Naive thymus-derived CD4-positive, alpha-beta T cell (primary cell): ENCODE data around the gene CCDC187. TPM values are rescaled to one million over a fixed set of nuclear protein-coding genes. Genes with fewer than 3 reads are reported as not detected.

Experiments used
- ATAC-seq: fragments of 150-1000 bp; cut with Tn5 transposase; 2 replicates; pipeline ENCODE4 v1.10.0; 2021; ENCODE audit warnings: mild to moderate bottlenecking, moderate library complexity
- CTCF ChIA-PET: fragments of 350-600 bp; sonication (Branson Sonifier 250); formaldehyde crosslinking; loops from one replicate; lab custom pipeline; 2021; ENCODE audit warnings: antibody characterized with exemption; lab: Charles Lee
- POLR2A ChIA-PET: fragments of 350-600 bp; sonication (Branson Sonifier 250); formaldehyde crosslinking; loops from one replicate; lab custom pipeline; 2021; ENCODE audit warnings: antibody characterized with exemption, inconsistent platforms; lab: Charles Lee
- DNase-seq, 9 donors: peaks; one replicate each; pipeline versions ENCODE4 v3.0.0 to v3.0.0-alpha.2; 2020 to 2022; ENCODE audit warnings: mixed read lengths in 1 of 9
- H3K27ac ChIP-seq: one replicate; pipeline ENCODE4 v1.7.0; 2013; ENCODE audit warnings: mild to moderate bottlenecking, low read depth, low read length, moderate library complexity
- H3K27me3 ChIP-seq, 2 donors: one replicate each; pipeline ENCODE4 v1.7.0; 2013; ENCODE audit warnings: low read length in 2 of 2, mild to moderate bottlenecking in 2 of 2, moderate library complexity in 2 of 2; ENCODE audit not compliant: control insufficient read depth in 2 of 2, insufficient read depth in 2 of 2
- H3K36me3 ChIP-seq, 3 experiments: 1 replicate in 2 of 3; 2 replicates in 1 of 3; pipeline ENCODE4 v1.7.0; 2013; ENCODE audit warnings: low read length in 3 of 3, mild to moderate bottlenecking in 3 of 3, moderate library complexity in 1 of 3; ENCODE audit not compliant: insufficient read depth in 3 of 3, control insufficient read depth in 2 of 3
- H3K4me1 ChIP-seq, 2 donors: one replicate each; pipeline ENCODE4 v1.7.0; 2013; ENCODE audit warnings: low read length in 2 of 2, mild to moderate bottlenecking in 2 of 2, moderate library complexity in 1 of 2; ENCODE audit not compliant: control insufficient read depth in 2 of 2, insufficient read depth in 2 of 2
- H3K4me3 ChIP-seq: 2 replicates; pipeline ENCODE4 v1.7.0; 2013; ENCODE audit warnings: mild to moderate bottlenecking, low read length
- H3K9me3 ChIP-seq, 3 experiments: 1 replicate in 2 of 3; 2 replicates in 1 of 3; pipeline ENCODE4 v1.7.0; 2013; ENCODE audit warnings: low read length in 3 of 3; ENCODE audit not compliant: control insufficient read depth in 2 of 3
- H3K27ac Mint-ChIP-seq, 9 donors: one replicate each; pipeline ENCODE4 v1.8.0; 2020 to 2022; ENCODE audit warnings: mixed read lengths in 9 of 9, mild to moderate bottlenecking in 8 of 9, moderate library complexity in 5 of 9, inconsistent platforms in 2 of 9
- H3K27me3 Mint-ChIP-seq, 5 donors: one replicate each; pipeline ENCODE4 v1.8.0; 2021 to 2022; ENCODE audit warnings: mixed read lengths in 5 of 5, mild to moderate bottlenecking in 1 of 5
- H3K36me3 Mint-ChIP-seq, 5 donors: one replicate each; pipeline ENCODE4 v1.8.0; 2020 to 2022; ENCODE audit warnings: mixed read lengths in 5 of 5, mild to moderate bottlenecking in 3 of 5, inconsistent platforms in 1 of 5
- H3K4me1 Mint-ChIP-seq, 7 donors: one replicate each; pipeline ENCODE4 v1.8.0; 2020 to 2022; ENCODE audit warnings: mixed read lengths in 7 of 7, mild to moderate bottlenecking in 3 of 7, inconsistent platforms in 1 of 7
- H3K4me3 Mint-ChIP-seq, 10 donors: one replicate each; pipeline ENCODE4 v1.8.0; 2020 to 2022; ENCODE audit warnings: mild to moderate bottlenecking in 10 of 10, mixed read lengths in 10 of 10, moderate library complexity in 6 of 10, inconsistent platforms in 2 of 10
- H3K9me3 Mint-ChIP-seq, 11 donors: one replicate each; pipeline ENCODE4 v1.8.0; 2020 to 2022; ENCODE audit warnings: mixed read lengths in 11 of 11, mild to moderate bottlenecking in 4 of 11, inconsistent platforms in 1 of 11, moderate library complexity in 1 of 11
- intact Hi-C, 2 donors: fragments of 100-400 bp; cut with micrococcal nuclease; formaldehyde crosslinking; loops; one replicate each; pipeline ENCODE4 v1.15.1; 2023
- polyA plus RNA-seq, 2 donors: library from polyadenylated mRNA; unstranded; fragments of 300-500 nt; fragmentation: Illumina TruSeq; gene quantifications; one replicate each; pipeline ENCODE4 v1.2.3, GENCODE V29; 2021
- total RNA-seq, 6 experiments: library from RNA in 5 of 6; stranded (reverse) in 5 of 6; gene quantifications; 1 replicate in 5 of 6; 2 replicates in 1 of 6; pipeline ENCODE4 v1.2.3 and lab custom pipeline; 2021 to 2026

The CCDC187 gene
- total and polyA plus RNA-seq, 7 experiments from 2014 or later = 0.10 TPM; not detected in 6

GRCh38 chr9:136339173-136339957, 35.5 kb upstream of the CCDC187 start:
- H3K36me3 ChIP-seq = no peaks in the 10 kb centered on the region
- H3K27me3 Mint-ChIP-seq = no peaks in the 10 kb centered on the region
- no peaks in the 10 kb centered on the region for H3K9me3 ChIP-seq
- ATAC-seq (peak; percentile 56), DNase-seq (peak in 2 of 9 donors; percentile 43 to 51)
- H3K27ac Mint-ChIP-seq = no peak overlapping the region
- H3K9me3 Mint-ChIP-seq = no peaks in the 10 kb centered on the region
- CTCF ChIA-PET = no interaction called here
- no peaks in the 10 kb centered on the region for H3K27me3 ChIP-seq
- POLR2A ChIA-PET = no interaction called here
- no peak overlapping the region for H3K27ac ChIP-seq
- H3K4me3 ChIP-seq = no peak overlapping the region
- H3K4me1 ChIP-seq = no peaks in the 10 kb centered on the region
- intact Hi-C loops = loop anchor here in 1 of 2 donors (1.0 kb wide), 1 partner anchor 61 kb away; the partner anchor contains the start of gene SNAPC4
- H3K36me3 Mint-ChIP-seq = no peaks in the 10 kb centered on the region
- no peaks in the 10 kb centered on the region for H3K4me1 Mint-ChIP-seq
- no peak overlapping the region for H3K4me3 Mint-ChIP-seq

GRCh38 chr9:136338511-136338910, 34.6 kb upstream of the CCDC187 start:
- Histone ChIP-seq H3K27ac (no peak overlapping the region), H3K4me1 (no peaks in the 10 kb centered on the region), H3K4me3 (no peak overlapping the region), H3K9me3 (no peaks in the 10 kb centered on the region), H3K36me3 (no peaks in the 10 kb centered on the region), H3K27me3 (no peaks in the 10 kb centered on the region)
- no peak for ATAC-seq
- H3K27ac Mint-ChIP-seq = no peak overlapping the region
- ChIA-PET POLR2A (no interaction called here), CTCF (no interaction called here)
- no peaks in the 10 kb centered on the region for H3K36me3 Mint-ChIP-seq
- no peak overlapping the region for H3K4me3 Mint-ChIP-seq
- no peaks in the 10 kb centered on the region for H3K27me3 Mint-ChIP-seq
- H3K9me3 Mint-ChIP-seq = no peaks in the 10 kb centered on the region
- no peaks in the 10 kb centered on the region for H3K4me1 Mint-ChIP-seq
- no peak for DNase-seq
- intact Hi-C loops = no loop called here

DNA sequence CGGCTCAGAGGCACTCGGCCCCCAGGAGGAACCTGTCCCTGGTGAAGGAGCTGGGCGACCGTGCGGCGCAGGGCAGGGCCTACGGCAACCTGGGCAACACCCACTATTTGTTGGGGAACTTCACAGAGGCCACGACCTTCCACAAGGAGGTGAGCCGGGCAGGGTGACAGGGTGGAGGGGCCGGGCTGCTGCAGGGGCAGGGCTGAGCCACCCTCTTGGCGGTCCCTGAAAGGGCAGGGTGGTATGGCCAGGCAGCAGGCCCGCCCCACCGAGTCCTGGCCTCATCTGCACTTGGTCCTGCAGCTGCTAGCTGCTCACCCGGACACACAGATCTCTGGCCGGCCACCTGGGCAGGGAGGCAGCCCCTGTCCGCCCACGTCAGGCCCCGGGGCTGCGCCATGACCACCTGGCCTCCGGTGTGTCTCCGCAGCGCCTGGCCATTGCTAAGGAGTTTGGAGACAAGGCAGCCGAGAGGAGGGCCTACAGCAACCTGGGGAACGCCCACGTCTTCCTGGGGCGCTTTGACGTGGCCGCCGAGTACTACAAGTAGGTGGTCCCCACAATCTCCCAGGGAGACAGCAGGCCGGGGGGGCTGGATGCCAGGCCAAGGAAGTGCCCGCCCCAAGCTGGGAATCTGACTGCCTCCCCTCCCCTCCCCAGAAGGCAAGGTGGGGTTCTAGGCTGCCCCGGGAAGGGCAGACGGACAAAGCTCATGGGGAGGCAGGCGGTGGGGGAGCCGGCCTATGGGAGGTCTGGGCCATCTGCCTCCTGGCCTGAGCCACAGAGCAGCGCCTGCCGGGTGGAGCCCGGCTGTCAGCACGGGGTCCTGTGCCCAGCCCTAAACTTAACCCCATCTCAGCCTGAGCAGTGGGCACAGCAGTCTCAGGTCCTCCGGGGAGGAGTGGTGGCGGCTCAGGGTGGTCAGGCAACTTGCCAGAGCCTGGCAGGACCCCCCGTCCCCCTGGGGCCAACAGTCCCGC, 33.8 kb upstream of the CCDC187 start:
- no peak overlapping the region for H3K4me3 Mint-ChIP-seq
- no peaks in the 10 kb centered on the region for H3K27me3 Mint-ChIP-seq
- DNase-seq = no peak
- no peak for ATAC-seq
- ChIA-PET CTCF (no interaction called here), POLR2A (no interaction called here)
- no peaks in the 10 kb centered on the region for H3K36me3 ChIP-seq
- no peak overlapping the region for H3K4me3 ChIP-seq
- H3K9me3 ChIP-seq = no peaks in the 10 kb centered on the region
- no peaks in the 10 kb centered on the region for H3K36me3 Mint-ChIP-seq
- H3K27me3 ChIP-seq = no peaks in the 10 kb centered on the region
- H3K27ac Mint-ChIP-seq = no peak overlapping the region
- no peaks in the 10 kb centered on the region for H3K9me3 Mint-ChIP-seq
- H3K4me1 ChIP-seq = no peaks in the 10 kb centered on the region
- intact Hi-C loops = no loop called here
- H3K4me1 Mint-ChIP-seq = no peaks in the 10 kb centered on the region
- H3K27ac ChIP-seq = no peak overlapping the region

DNA sequence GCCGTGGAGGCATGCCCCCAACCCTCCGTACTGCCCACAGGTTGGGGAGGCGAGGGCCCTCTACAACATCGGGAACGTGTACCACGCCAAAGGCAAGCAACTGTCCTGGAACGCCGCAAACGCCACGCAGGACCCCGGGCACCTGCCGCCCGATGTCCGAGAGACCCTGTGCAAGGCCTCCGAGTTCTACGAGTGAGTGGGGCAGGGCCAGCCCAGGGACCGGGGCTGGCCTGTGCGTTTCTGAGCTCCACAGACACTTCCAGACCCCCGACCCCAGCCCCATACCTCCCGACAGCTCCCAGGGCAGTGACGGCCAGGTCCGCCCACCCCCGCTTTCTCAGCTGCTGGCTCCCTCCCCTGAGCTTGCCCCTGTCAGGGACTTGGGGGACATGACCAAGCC, 33.0 kb upstream of the CCDC187 start:
- no peaks in the 10 kb centered on the region for H3K27me3 Mint-ChIP-seq
- intact Hi-C loops = no loop called here
- no peaks in the 10 kb centered on the region for H3K36me3 Mint-ChIP-seq
- Histone ChIP-seq H3K9me3 (no peaks in the 10 kb centered on the region), H3K27me3 (no peaks in the 10 kb centered on the region), H3K36me3 (no peaks in the 10 kb centered on the region), H3K27ac (no peak overlapping the region), H3K4me3 (no peak overlapping the region), H3K4me1 (no peaks in the 10 kb centered on the region)
- ChIA-PET CTCF (no interaction called here), POLR2A (no interaction called here)
- no peak overlapping the region for H3K27ac Mint-ChIP-seq
- no peaks in the 10 kb centered on the region for H3K9me3 Mint-ChIP-seq
- no peaks in the 10 kb centered on the region for H3K4me1 Mint-ChIP-seq
- H3K4me3 Mint-ChIP-seq = no peak overlapping the region
- DNase-seq (no peak), ATAC-seq (no peak)

DNA sequence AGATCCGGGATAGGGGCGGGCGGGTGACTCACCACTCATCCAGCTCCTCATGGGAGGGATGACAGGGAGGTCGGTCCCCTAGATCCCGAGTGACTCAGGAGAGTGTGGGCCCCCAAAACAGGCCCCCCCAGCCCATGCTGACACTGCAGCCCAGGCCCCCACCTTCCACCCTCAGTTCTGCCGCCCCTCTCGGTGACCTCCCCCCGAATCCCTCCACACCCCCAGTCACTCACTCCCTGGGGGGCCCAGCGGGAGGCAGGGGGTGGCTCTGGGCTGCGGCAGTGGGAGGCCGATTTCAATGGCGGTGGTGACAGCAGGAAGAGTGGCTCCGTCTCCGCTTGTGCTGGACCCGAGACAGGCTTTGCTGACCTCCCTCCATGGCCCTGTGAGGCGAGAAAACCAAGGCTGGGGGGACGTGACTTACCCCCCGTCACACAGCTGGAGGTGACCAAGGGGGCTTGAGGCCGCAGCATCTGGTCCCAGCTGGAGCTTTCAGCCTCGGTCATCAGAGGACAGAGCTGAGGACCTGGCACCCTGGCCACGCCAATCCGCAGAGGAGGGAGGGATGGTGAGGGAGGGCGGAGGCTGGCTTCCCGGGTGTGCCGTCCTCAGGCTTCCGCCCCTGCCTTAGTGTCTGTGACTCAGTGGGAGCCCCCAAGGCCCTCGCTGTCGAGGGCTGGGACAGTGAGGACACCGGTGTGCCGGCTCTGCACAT, 32.4 kb upstream of the CCDC187 start:
- H3K27me3 ChIP-seq = no peaks in the 10 kb centered on the region
- POLR2A ChIA-PET = no interaction called here
- Mint-ChIP-seq H3K27ac (no peak overlapping the region), H3K4me3 (no peak overlapping the region), H3K4me1 (no peaks in the 10 kb centered on the region), H3K27me3 (no peaks in the 10 kb centered on the region), H3K9me3 (no peaks in the 10 kb centered on the region), H3K36me3 (no peaks in the 10 kb centered on the region)
- CTCF ChIA-PET = no interaction called here
- H3K9me3 ChIP-seq = no peaks in the 10 kb centered on the region
- H3K27ac ChIP-seq = no peak overlapping the region
- DNase-seq (no peak), ATAC-seq (no peak)
- intact Hi-C loops = no loop called here
- H3K36me3 ChIP-seq = no peaks in the 10 kb centered on the region
- no peak overlapping the region for H3K4me3 ChIP-seq
- no peaks in the 10 kb centered on the region for H3K4me1 ChIP-seq

DNA sequence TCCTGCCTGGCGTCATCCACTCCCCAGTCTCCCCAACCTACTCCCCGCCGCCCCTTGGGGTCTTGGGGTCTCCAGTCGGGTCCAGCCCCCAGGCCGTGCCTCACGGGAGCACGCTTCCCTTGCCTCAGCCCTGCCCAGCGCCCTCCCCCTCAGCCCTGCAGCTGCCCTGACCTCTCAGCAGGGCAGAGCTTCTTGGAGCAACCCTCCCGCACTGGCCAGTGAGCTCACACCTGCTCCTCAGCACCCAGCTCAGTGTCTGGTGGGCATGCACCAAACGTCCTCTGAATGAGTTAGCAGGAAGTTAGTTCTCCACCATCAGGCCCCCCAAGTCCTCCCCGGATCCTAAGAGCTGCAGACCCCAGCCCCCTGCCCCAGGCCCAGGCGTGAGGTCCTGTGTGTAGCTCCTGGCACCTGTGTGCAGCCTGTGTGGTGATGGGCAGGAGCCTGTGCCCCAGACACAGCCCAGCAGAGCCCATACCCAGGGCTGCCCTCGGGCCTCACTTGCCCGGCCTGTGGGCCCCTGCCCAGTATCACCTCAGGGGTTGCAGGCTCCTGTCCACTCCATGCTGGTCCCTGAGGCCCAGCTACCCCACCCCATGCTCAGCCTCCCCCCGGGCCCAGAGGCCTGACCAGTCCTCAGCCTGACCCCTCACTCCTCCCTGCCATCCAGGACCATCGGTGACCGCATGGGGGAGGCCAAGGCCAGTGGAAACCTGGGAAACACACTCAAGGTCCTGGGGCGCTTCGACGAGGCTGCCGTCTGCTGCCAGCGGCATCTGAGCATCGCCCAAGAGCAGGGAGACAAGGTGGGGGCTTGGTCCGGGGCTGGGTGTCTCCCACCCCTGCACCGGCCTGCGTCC, 31.6 kb upstream of the CCDC187 start:
- CTCF ChIA-PET = no interaction called here
- DNase-seq = no peak
- H3K4me1 ChIP-seq = no peaks in the 10 kb centered on the region
- Mint-ChIP-seq H3K4me1 (no peaks in the 10 kb centered on the region), H3K27me3 (no peaks in the 10 kb centered on the region), H3K27ac (no peak overlapping the region), H3K36me3 (no peaks in the 10 kb centered on the region), H3K4me3 (peak overlapping the region in 1 of 10 donors; percentile 45), H3K9me3 (no peaks in the 10 kb centered on the region)
- H3K27ac ChIP-seq = no peak overlapping the region
- no peak for ATAC-seq
- no peaks in the 10 kb centered on the region for H3K27me3 ChIP-seq
- H3K9me3 ChIP-seq = no peaks in the 10 kb centered on the region
- no peaks in the 10 kb centered on the region for H3K36me3 ChIP-seq
- no peak overlapping the region for H3K4me3 ChIP-seq
- intact Hi-C loops = no loop called here
- POLR2A ChIA-PET = no interaction called here
